Panc1 (cell line): ENCODE data around the gene SFI1. TPM values are rescaled to one million over a fixed set of nuclear protein-coding genes. Genes with fewer than 3 reads are reported as not detected.

ENCODE experiments used
- ATAC-seq: fragments of 200-7000 bp; cut with Tn5 transposase; 2 replicates; pipeline ENCODE4 v1.9.1; 2020; ENCODE audit warnings: mild to moderate bottlenecking, moderate library complexity
- BruUV-seq: library from RNA; stranded (reverse); fragments of 400-500 nt; replicated peaks from 2 replicates; lab custom pipeline; 2021; lab: Mats Ljungman, UMichigan
- CTCF ChIA-PET: fragments of 300-600 bp; sonication (Branson Sonifier 250); formaldehyde crosslinking; loops from one replicate; lab custom pipeline; 2022; ENCODE audit warnings: antibody characterized with exemption; lab: Charles Lee
- POLR2A ChIA-PET: fragments of 300-600 bp; sonication (Branson Sonifier 250); formaldehyde crosslinking; loops from one replicate; lab custom pipeline; 2022; ENCODE audit warnings: antibody characterized with exemption; lab: Charles Lee
- DNase-seq: peaks from one replicate; pipeline ENCODE4 v3.0.0-alpha.2; 2010; ENCODE audit warnings: low read depth, low spot score
- H3K27ac ChIP-seq: 2 replicates; pipeline ENCODE4 v1.5.1; 2011; ENCODE audit warnings: mild to moderate bottlenecking, low read length, inconsistent platforms
- H3K27me3 ChIP-seq: fragments of 200-500 bp; sonication (Bioruptor generic); 2 replicates; pipeline ENCODE4 v1.6.0; 2014; ENCODE audit warnings: low read length, inconsistent platforms; ENCODE audit not compliant: control insufficient read depth, insufficient read depth
- H3K36me3 ChIP-seq: fragments of 200-500 bp; sonication (Bioruptor generic); 2 replicates; pipeline ENCODE4 v1.5.1; 2014; ENCODE audit warnings: inconsistent platforms, mild to moderate bottlenecking, low read length, moderate library complexity; ENCODE audit not compliant: control insufficient read depth, insufficient read depth
- H3K4me1 ChIP-seq: 2 replicates; pipeline ENCODE4 v1.5.1; 2011; ENCODE audit warnings: inconsistent platforms, mild to moderate bottlenecking, low read length, moderate library complexity; ENCODE audit not compliant: control insufficient read depth, insufficient read depth
- H3K4me3 ChIP-seq, 2 experiments: 2 replicates each; pipeline ENCODE4 v1.5.1; 2011 to 2012; ENCODE audit warnings: low read depth in 2 of 2, low read length in 2 of 2, mild to moderate bottlenecking in 2 of 2, inconsistent platforms in 1 of 2, moderate library complexity in 1 of 2
- H3K9me3 ChIP-seq: fragments of 200-500 bp; sonication (Bioruptor generic); 2 replicates; pipeline ENCODE4 v1.5.1; 2014; ENCODE audit warnings: low read depth, mild to moderate bottlenecking, inconsistent platforms, low read length, moderate library complexity; ENCODE audit not compliant: control insufficient read depth, insufficient read depth
- CTCF ChIP-seq: fragments of 450-650 bp; IDR thresholded peaks from 2 replicates; pipeline ENCODE4 v1.5.1; 2017; ENCODE audit warnings: mild to moderate bottlenecking
- POLR2AphosphoS5 ChIP-seq: IDR thresholded peaks from 2 replicates; pipeline ENCODE4 v1.6.1; 2012; ENCODE audit warnings: mild to moderate bottlenecking, low read depth, low read length, moderate library complexity
- REST ChIP-seq, 2 experiments: IDR thresholded peaks; 2 replicates each; pipeline ENCODE4 v1.6.1; 2011 to 2012; ENCODE audit warnings: low read depth in 2 of 2, control low read depth in 1 of 2, low read length in 1 of 2, mild to moderate bottlenecking in 1 of 2, moderate library complexity in 1 of 2; ENCODE audit not compliant: insufficient read depth in 1 of 2
- SIN3A ChIP-seq: IDR thresholded peaks from 2 replicates; pipeline ENCODE4 v1.6.1; 2012; ENCODE audit warnings: low read depth, mild to moderate bottlenecking, low read length, moderate library complexity, borderline replicate concordance; ENCODE audit not compliant: insufficient read depth
- TCF7L2 ChIP-seq: IDR thresholded peaks from 2 replicates; pipeline ENCODE4 v1.6.1; 2011; ENCODE audit warnings: mild to moderate bottlenecking, low read depth, low read length, inconsistent platforms
- in situ Hi-C: cut with HindIII; loops from 2 replicates; pipeline ENCODE4 v1.10.0; 2016; ENCODE audit warnings: low sequenced_read_pairs, low pct_unique_long_range_greater_than_20kb
- intact Hi-C: fragments of 100-400 bp; cut with micrococcal nuclease; formaldehyde crosslinking; loops from one replicate; pipeline ENCODE4 v1.10.0; 2022; ENCODE audit not compliant: unreplicated experiment
- total RNA-seq: library from RNA; stranded (reverse); gene quantifications from one replicate; pipeline ENCODE4 v1.2.1, GENCODE V29; 2021; ENCODE audit not compliant: unreplicated experiment

The SFI1 gene
- total RNA-seq, 1 experiment from 2014 or later = 29.9 TPM

- no peak for DNase-seq
- Histone ChIP-seq H3K4me3 (no peak overlapping the region), H3K27me3 (no peaks in the 10 kb centered on the region), H3K36me3 (no peaks in the 10 kb centered on the region), H3K27ac (no peak overlapping the region), H3K4me1 (no peaks in the 10 kb centered on the region; the same call in 1 of the 2 replicates), H3K9me3 (no peaks in the 10 kb centered on the region)
- ChIA-PET POLR2A (interaction anchor here (0.5 to 0.6 kb wide), 3 partner anchors 23 to 369 kb away, joined by 4 to 18 read pairs (median 10); no protein-coding TSS in a partner anchor), CTCF (no interaction called here)
- BruUV-seq = no TSS peak
- TF ChIP-seq SIN3A (no peak), TCF7L2 (no peak), CTCF (no peak)
- in situ Hi-C loops = no loop called here
- intact Hi-C loops = loop anchor here (10.0 kb wide), 1 partner anchor 75 kb away; no protein-coding TSS in a partner anchor
- ATAC-seq = no peak
These were observed 143.2 kb downstream of the SFI1 start for GRCh38 chr22:31639436-31640039.

GRCh38 chr22:31646186-31647019 is 150.1 kb downstream of the SFI1 start:
- intact Hi-C loops = no loop called here
- TF ChIP-seq TCF7L2 (peak; percentile 70), SIN3A (no peak)
- Histone ChIP-seq H3K4me1 (peaks cover 3% of the 10 kb centered on the region; the same call in 1 of the 2 replicates), H3K27me3 (no peaks in the 10 kb centered on the region), H3K36me3 (no peaks in the 10 kb centered on the region), H3K4me3 (no peak overlapping the region), H3K9me3 (no peaks in the 10 kb centered on the region), H3K27ac (peak overlapping the region; percentile 39; the same call in 1 of the 2 replicates)
- in situ Hi-C loops = no loop called here
- DNase-seq (peak; percentile 52), ATAC-seq (peak; percentile 85)
- POLR2A ChIA-PET = no interaction called here
- CTCF ChIA-PET = no interaction called here
- TSS peak; percentile 45 for BruUV-seq

- Histone ChIP-seq H3K36me3 (no peaks in the 10 kb centered on the region), H3K27me3 (no peaks in the 10 kb centered on the region), H3K9me3 (no peaks in the 10 kb centered on the region), H3K27ac (no peak overlapping the region), H3K4me3 (no peak overlapping the region), H3K4me1 (peaks cover 3% of the 10 kb centered on the region; the same call in 1 of the 2 replicates)
- ChIA-PET CTCF (no interaction called here), POLR2A (no interaction called here)
- in situ Hi-C loops = no loop called here
- DNase-seq (no peak), ATAC-seq (no peak)
- no peak for TF ChIP-seq POLR2AphosphoS5
- TF ChIP-seq REST (IDR thresholded peaks at IDR 0.05; ENCODE audit: insufficient read depth in 1 of 2, low read depth in 2 of 2, low read length in 1 of 2) = no peak
- TF ChIP-seq SIN3A = no peak
- no peak for TF ChIP-seq TCF7L2
- no peak for TF ChIP-seq CTCF
- intact Hi-C loops = no loop called here
- no TSS peak for BruUV-seq
These were observed 150.7 kb downstream of the SFI1 start for GRCh38 chr22:31647066-31647465.
